ENCODE data around the gene RXRG.

- TF ChIP-seq CTCF (optimal IDR thresholded peaks at IDR 0.05 in 1 of 3, IDR thresholded peaks at IDR 0.05 in 1 of 3, conservative IDR thresholded peaks at IDR 0.05 in 1 of 3; ENCODE audit: extremely low read depth in 1 of 3, insufficient read depth in 2 of 3, low read length in 3 of 3) = no peak
- TF ChIP-seq EZH2 (IDR thresholded peaks at IDR 0.05; ENCODE audit: low read length) = no peak
Measured at GRCh38 chr1:165439330-165439729, 5.6 kb downstream of the RXRG start.
